Common myeloid progenitor, CD34-positive (primary cell): Measurements from ENCODE around the gene PEMT.
"Not testable (repeated sequence)": the region's sequence is repeated elsewhere in the genome, so short reads cannot be mapped to it uniquely, and the experiment has no call there.

Source experiments
- CTCF ChIA-PET: fragments of 350-600 bp; sonication (Branson Sonifier 250); formaldehyde crosslinking; loops from one replicate; lab custom pipeline; 2021; ENCODE audit warnings: antibody characterized with exemption; lab: Charles Lee
- POLR2A ChIA-PET: fragments of 350-600 bp; sonication (Branson Sonifier 250); formaldehyde crosslinking; loops from one replicate; lab custom pipeline; 2021; ENCODE audit warnings: antibody characterized with exemption; lab: Charles Lee
- DNase-seq, 3 donors: peaks; one replicate each; pipeline versions ENCODE4 v3.0.0 to v3.0.0-alpha.2; 2013
- H3K27ac ChIP-seq, 2 experiments: 1 replicate in 1 of 2; 2 replicates in 1 of 2; pipeline ENCODE4 v1.7.0; 2013; ENCODE audit warnings: inconsistent platforms in 2 of 2, low read length in 2 of 2, mild to moderate bottlenecking in 2 of 2, low read depth in 1 of 2, moderate library complexity in 1 of 2; ENCODE audit not compliant: severe bottlenecking in 2 of 2, insufficient read depth in 1 of 2, poor library complexity in 1 of 2
- H3K27me3 ChIP-seq, 5 experiments: replicated peaks in 2 of 5; 1 replicate in 3 of 5; 2 replicates in 2 of 5; pipeline versions ENCODE4 v1.6.1 to v1.7.0; 2013; ENCODE audit warnings: low read length in 4 of 5, mild to moderate bottlenecking in 2 of 5, moderate library complexity in 2 of 5, inconsistent platforms in 1 of 5; ENCODE audit not compliant: insufficient read depth in 5 of 5, control insufficient read depth in 4 of 5
- H3K36me3 ChIP-seq, 4 experiments: 1 replicate in 2 of 4; 2 replicates in 2 of 4; pipeline versions ENCODE4 v1.6.1 to v1.7.0; 2013; ENCODE audit warnings: low read length in 3 of 4, control low read depth in 1 of 4, mild to moderate bottlenecking in 1 of 4; ENCODE audit not compliant: control insufficient read depth in 4 of 4, insufficient read depth in 4 of 4
- H3K4me1 ChIP-seq, 4 experiments: 1 replicate in 3 of 4; 2 replicates in 1 of 4; pipeline versions ENCODE4 v1.6.1 to v1.7.1; 2013; ENCODE audit warnings: low read length in 3 of 4, mild to moderate bottlenecking in 3 of 4, control low read depth in 1 of 4, inconsistent platforms in 1 of 4, moderate library complexity in 1 of 4; ENCODE audit not compliant: control insufficient read depth in 4 of 4, insufficient read depth in 4 of 4; ENCODE audit errors: control extremely low read depth in 1 of 4
- H3K4me3 ChIP-seq, 7 experiments: 1 replicate in 4 of 7; 2 replicates in 3 of 7; pipeline versions ENCODE4 v1.5.1 to v1.7.0; 2013; ENCODE audit warnings: mild to moderate bottlenecking in 7 of 7, low read length in 6 of 7, moderate library complexity in 6 of 7, inconsistent platforms in 2 of 7, low read depth in 2 of 7, control low read depth in 1 of 7; ENCODE audit not compliant: insufficient read depth in 4 of 7, control insufficient read depth in 1 of 7; ENCODE audit errors: extremely low read depth in 1 of 7
- H3K9me3 ChIP-seq, 5 experiments: 1 replicate in 4 of 5; 2 replicates in 1 of 5; pipeline versions ENCODE4 v1.6.1 to v1.7.1; 2013; ENCODE audit warnings: low read length in 4 of 5, mild to moderate bottlenecking in 2 of 5, inconsistent platforms in 1 of 5, low read depth in 1 of 5, moderate library complexity in 1 of 5; ENCODE audit not compliant: control insufficient read depth in 4 of 5, insufficient read depth in 2 of 5; ENCODE audit errors: control extremely low read depth in 1 of 5
- WGBS: methylation state at CpG from one replicate; pipeline ENCODE4 v1.1.5; 2013; ENCODE audit not compliant: insufficient coverage; 5-methylcytosine and 5-hydroxymethylcytosine counted together

The PEMT gene

DNA sequence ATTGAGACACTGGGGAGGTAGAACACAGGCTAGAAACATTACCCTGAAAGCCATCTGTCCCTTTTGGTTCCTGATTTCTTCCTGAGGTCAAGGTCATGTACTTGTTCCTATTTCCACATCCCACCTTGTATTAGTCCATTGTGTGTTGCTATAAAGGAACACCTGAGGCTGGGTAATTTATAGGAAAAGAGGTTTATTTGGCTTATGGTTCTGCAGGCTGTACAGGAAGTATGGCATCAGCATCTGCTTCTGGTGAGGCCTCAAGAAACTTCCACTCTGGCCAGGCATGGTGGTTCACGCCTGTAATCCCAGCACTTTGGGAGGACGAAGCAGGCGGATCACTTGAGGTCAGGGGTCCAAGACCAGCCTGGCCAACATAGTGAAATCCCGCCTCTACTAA, 122.2 kb downstream of the PEMT start:
- CTCF ChIA-PET, result interaction anchor here (1.5 kb wide), 1 partner anchor 28 kb away, joined by 3 read pairs; no protein-coding TSS in a partner anchor
- no peaks in the 10 kb centered on the region for H3K9me3 ChIP-seq
- H3K27ac ChIP-seq, result no peak overlapping the region
- no peak for DNase-seq
- H3K4me1 ChIP-seq, result no peaks in the 10 kb centered on the region
- WGBS, result 90% methylated on average over 2 of the region's 4 CpGs
- POLR2A ChIA-PET, result no interaction called here
- H3K36me3 ChIP-seq, result no peaks in the 10 kb centered on the region
- H3K4me3 ChIP-seq, result no peak overlapping the region
- H3K27me3 ChIP-seq, result no peaks in the 10 kb centered on the region

DNA sequence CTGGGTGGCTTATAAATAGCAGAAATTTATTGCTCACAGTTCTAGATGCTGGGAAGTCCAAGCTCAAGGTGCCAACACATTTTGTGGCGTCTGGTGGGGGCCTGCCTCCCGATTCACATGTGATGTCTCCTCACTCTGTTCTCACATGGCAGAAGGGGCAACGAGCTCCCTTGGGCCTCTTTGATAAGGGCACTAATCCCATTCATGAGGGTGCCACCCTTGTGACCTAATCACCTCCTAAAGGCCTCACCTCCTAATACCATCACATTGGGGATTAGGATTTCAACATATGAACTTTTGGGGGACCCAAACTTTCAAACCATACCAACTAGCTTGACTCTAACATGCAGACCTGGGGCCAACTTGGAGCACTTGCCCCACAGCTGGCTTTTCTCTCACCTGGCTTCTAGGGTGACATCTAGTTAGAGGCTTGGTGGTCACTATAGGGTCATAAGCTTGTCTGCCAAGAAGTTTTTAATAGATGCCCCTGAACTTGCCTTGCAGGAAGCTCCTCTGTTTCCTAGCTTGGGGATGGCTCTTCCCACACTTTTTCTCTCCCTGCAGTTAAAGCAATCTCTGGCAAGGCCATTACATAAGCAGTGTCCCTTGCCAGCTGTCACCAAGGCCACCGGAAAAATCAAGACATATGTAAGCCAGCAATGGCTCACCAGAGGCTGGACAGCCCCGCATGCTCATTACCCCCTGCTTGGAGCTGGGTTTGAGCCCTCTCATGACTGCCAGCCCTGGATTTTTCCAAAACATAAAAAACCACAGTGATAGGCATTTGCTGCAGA, 123.1 kb downstream of the PEMT start:
- 94% methylated on average over 5 of the region's 5 CpGs for WGBS
- no peak overlapping the region for H3K4me3 ChIP-seq
- peaks cover 0 to 2% (median 0%) of the 10 kb centered on the region in 5 experiments for H3K27me3 ChIP-seq
- ChIA-PET CTCF (interaction anchor here (1.1 to 3.1 kb wide), 4 partner anchors 13 to 115 kb away, joined by 3 to 13 read pairs (median 4); no protein-coding TSS in a partner anchor), POLR2A (no interaction called here)
- no peaks in the 10 kb centered on the region for H3K9me3 ChIP-seq
- H3K4me1 ChIP-seq, result no peaks in the 10 kb centered on the region
- DNase-seq, result no peak
- H3K36me3 ChIP-seq, result no peaks in the 10 kb centered on the region
- no peak overlapping the region for H3K27ac ChIP-seq

DNA sequence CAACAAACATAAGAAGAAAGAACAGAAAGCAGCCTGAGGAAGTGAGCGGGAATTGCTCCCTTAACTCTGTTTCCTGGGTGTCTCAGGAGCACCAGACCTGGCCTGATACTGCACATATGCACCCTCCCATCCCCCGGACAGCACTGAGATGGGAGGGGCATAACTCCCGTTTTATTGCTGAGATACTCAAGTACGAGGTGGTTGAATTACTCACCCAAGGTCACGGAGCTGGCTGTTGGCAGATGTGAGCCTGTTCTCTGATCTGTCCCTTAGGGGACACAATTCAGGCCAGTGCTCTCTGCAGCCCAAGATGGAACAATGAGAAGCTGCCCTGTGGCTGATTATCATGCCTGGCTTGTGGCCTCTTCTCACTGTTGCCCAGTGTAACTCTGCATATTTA, 123.8 kb downstream of the PEMT start:
- Histone ChIP-seq H3K36me3 (no peaks in the 10 kb centered on the region), H3K27me3 (peaks cover 0 to 2% (median 0%) of the 10 kb centered on the region in 5 experiments), H3K27ac (no peak overlapping the region), H3K9me3 (no peaks in the 10 kb centered on the region), H3K4me1 (no peaks in the 10 kb centered on the region), H3K4me3 (no peak overlapping the region)
- 99% methylated on average over 5 of the region's 5 CpGs for WGBS
- POLR2A ChIA-PET, result no interaction called here
- CTCF ChIA-PET, result interaction anchor here (1.1 to 3.1 kb wide), 5 partner anchors 13 to 115 kb away, joined by 3 to 13 read pairs (median 3); no protein-coding TSS in a partner anchor
- DNase-seq, result no peak

DNA sequence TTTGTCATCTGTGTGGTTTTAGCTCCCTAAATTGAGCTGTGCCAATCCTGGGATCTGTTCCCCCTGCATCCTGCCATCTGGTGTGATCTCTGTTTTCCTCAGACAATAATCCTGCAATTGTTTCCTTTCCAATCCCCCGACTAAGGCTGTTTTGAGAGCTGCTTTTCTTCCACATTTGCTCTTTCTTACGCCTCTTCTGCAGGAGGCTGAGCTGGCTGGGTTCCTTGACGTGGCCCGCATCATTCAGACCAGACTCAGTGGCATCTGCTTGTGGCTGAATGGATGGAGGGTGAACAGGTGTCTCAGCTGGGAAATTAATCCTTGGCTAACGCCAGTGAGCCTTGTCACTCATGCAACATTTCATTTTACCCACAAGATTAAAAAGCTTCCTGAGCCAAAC, 124.5 kb downstream of the PEMT start:
- CTCF ChIA-PET, result interaction anchor here (1.0 to 3.1 kb wide), 3 partner anchors 12 to 461 kb away, joined by 3 to 13 read pairs (median 3); no protein-coding TSS in a partner anchor
- DNase-seq, result no peak

DNA sequence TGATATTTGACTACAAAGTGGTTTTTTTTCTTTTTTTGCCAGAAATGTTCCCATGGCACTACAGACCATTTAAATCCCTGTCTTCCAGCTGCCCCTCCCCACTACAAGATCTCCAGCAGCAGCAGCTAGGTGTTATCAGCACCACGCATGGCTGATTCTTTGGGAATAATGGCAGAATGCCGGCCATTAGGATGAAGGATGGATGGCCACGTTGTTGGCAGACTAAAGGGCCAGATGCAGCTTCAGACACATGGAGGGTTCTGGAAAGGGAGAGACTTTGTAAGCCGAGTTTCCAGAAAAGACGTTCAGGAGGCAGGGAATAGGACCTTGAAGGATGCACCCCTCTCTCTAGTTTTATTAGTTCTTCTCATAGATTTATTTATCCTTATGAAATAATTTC, 125.0 kb downstream of the PEMT start:
- no peak for DNase-seq
- POLR2A ChIA-PET, result no interaction called here
- WGBS, result 63% methylated on average over 3 of the region's 5 CpGs
- Histone ChIP-seq H3K4me3 (no peak overlapping the region), H3K4me1 (peaks cover 0 to 3% (median 0%) of the 10 kb centered on the region in 4 experiments), H3K27ac (no peak overlapping the region), H3K27me3 (peaks cover 0 to 2% (median 0%) of the 10 kb centered on the region in 5 experiments), H3K9me3 (no peaks in the 10 kb centered on the region), H3K36me3 (no peaks in the 10 kb centered on the region)
- CTCF ChIA-PET, result interaction anchor here (1.0 to 3.1 kb wide), 3 partner anchors 7 to 461 kb away, joined by 3 to 13 read pairs (median 3); no protein-coding TSS in a partner anchor

More for the DNA sequence above, 124.5 kb downstream of the PEMT start:
- H3K27ac ChIP-seq, result no peak overlapping the region
- H3K4me3 ChIP-seq, result no peak overlapping the region
- H3K36me3 ChIP-seq, result no peaks in the 10 kb centered on the region
- POLR2A ChIA-PET, result no interaction called here
- WGBS, result 100% methylated on average over 3 of the region's 5 CpGs
- peaks cover 0 to 2% (median 0%) of the 10 kb centered on the region in 5 experiments for H3K27me3 ChIP-seq
- H3K9me3 ChIP-seq, result no peaks in the 10 kb centered on the region
- peaks cover 0 to 3% (median 0%) of the 10 kb centered on the region in 4 experiments for H3K4me1 ChIP-seq

DNA sequence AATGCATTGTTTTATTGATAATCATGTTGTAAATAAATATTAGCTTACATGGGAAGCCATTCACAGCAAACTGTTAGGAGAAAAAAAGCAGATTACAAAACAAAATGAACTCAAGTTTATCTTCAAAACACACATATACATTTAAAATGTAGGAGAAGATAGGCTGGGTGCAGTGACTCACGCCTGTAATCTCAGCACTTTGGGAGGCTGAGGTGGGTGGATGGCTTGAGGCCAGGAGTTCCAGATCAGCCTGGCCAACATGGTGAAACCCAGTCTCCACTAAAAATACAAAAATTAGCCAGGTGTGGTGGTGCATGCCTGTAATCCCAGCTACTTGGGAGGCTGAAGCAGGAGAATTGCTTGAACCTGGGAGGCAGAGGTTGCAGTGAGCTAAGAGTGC, 125.6 kb downstream of the PEMT start:
- H3K27me3 ChIP-seq, H3K9me3 ChIP-seq, DNase-seq, H3K36me3 ChIP-seq, H3K27ac ChIP-seq, POLR2A ChIA-PET, H3K4me3 ChIP-seq, H3K4me1 ChIP-seq: not testable (repeated sequence)
- CTCF ChIA-PET, result interaction anchor here (1.0 to 3.1 kb wide), 3 partner anchors 8 to 462 kb away, joined by 3 to 13 read pairs (median 3); no protein-coding TSS in a partner anchor
- WGBS, result 100% methylated on average over 1 of the region's 1 CpG

DNA sequence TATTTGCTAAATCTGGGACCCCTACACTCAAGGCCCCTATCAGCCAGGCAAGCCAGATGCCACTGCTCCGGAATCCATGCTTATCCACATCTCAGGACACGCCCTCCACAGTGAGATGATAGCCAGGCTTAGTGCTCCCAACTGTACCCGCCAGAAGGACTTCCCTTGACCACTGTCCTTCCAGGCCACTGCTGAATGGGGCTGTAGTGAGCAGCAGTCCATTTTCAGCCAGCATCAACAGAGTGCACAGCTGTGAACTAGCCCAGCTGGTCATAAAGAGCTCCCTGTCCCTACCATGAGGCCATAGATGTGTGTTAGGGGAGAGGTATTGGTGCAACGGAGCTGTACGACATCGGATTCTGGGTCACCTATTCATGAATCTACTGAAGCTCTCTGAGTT, 127.7 kb downstream of the PEMT start:
- no peak for DNase-seq
- CTCF ChIA-PET, result interaction anchor here (1.0 to 1.5 kb wide), 3 partner anchors 9 to 98 kb away, joined by 3 to 4 read pairs (median 3); no protein-coding TSS in a partner anchor
- Histone ChIP-seq H3K9me3 (no peaks in the 10 kb centered on the region), H3K27me3 (peaks cover 0 to 2% (median 0%) of the 10 kb centered on the region in 5 experiments), H3K4me3 (no peak overlapping the region), H3K27ac (no peak overlapping the region), H3K4me1 (peaks cover 0 to 3% (median 0%) of the 10 kb centered on the region in 4 experiments), H3K36me3 (no peaks in the 10 kb centered on the region)
- POLR2A ChIA-PET, result no interaction called here
- WGBS, result 97% methylated on average over 4 of the region's 6 CpGs
